Endothelial cell of umbilical vein (primary cell): ENCODE results near the gene RMDN3. TPM values are rescaled to one million over a fixed set of nuclear protein-coding genes. Genes with fewer than 3 reads are reported as not detected.

ENCODE experiments used
- BruUV-seq: library from RNA; stranded (reverse); fragments of 400-500 nt; replicated peaks from 2 replicates; lab custom pipeline; 2021; lab: Mats Ljungman, UMichigan
- CTCF ChIA-PET: fragments of 300-600, 350-600 bp; sonication (Branson Sonifier 250); formaldehyde crosslinking; loops from one replicate; lab custom pipeline; 2021; ENCODE audit warnings: antibody characterized with exemption, inconsistent platforms; lab: Charles Lee
- POLR2A ChIA-PET: fragments of 300-600, 350-600 bp; sonication (Branson Sonifier 250); formaldehyde crosslinking; loops from one replicate; lab custom pipeline; 2021; ENCODE audit warnings: antibody characterized with exemption, inconsistent platforms; lab: Charles Lee
- DNase-seq: peaks from one replicate; pipeline ENCODE4 v3.0.0-alpha.2; 2011; ENCODE audit warnings: low read depth, low spot score
- FAIRE-seq: peaks from 2 replicates; lab custom pipeline; 2011; peaks lifted over from hg19 to GRCh38; lab: Jason Lieb, UNC
- H2AFZ ChIP-seq: 2 replicates; pipeline ENCODE4 v1.6.0; 2012; ENCODE audit warnings: low read depth, low read length, control low read depth, inconsistent platforms
- H3K27ac ChIP-seq: 2 replicates; pipeline ENCODE4 v1.5.1; 2011; ENCODE audit warnings: low read depth, mild to moderate bottlenecking, control low read depth, low read length, moderate library complexity; ENCODE audit not compliant: insufficient read depth
- H3K27me3 ChIP-seq, 2 experiments: 2 replicates each; pipeline versions ENCODE4 v1.6.0 to v1.6.1; 2011; ENCODE audit warnings: low read length in 2 of 2, mixed read lengths in 1 of 2; ENCODE audit not compliant: control insufficient read depth in 2 of 2, insufficient read depth in 2 of 2
- H3K36me3 ChIP-seq, 2 experiments: 2 replicates in 1 of 2; 3 replicates in 1 of 2; pipeline ENCODE4 v1.5.1; 2011; ENCODE audit warnings: low read length in 2 of 2, mild to moderate bottlenecking in 1 of 2, moderate library complexity in 1 of 2; ENCODE audit not compliant: control insufficient read depth in 2 of 2, insufficient read depth in 2 of 2; ENCODE audit errors: extremely low read depth in 1 of 2
- H3K4me1 ChIP-seq: 3 replicates; pipeline ENCODE4 v1.5.1; 2011; ENCODE audit warnings: mild to moderate bottlenecking, low read length; ENCODE audit not compliant: control insufficient read depth, insufficient read depth; ENCODE audit errors: extremely low read depth
- H3K4me2 ChIP-seq: 2 replicates; pipeline ENCODE4 v1.6.1; 2011; ENCODE audit warnings: low read length, control low read depth, mixed read lengths; ENCODE audit not compliant: insufficient read depth
- H3K4me3 ChIP-seq, 3 experiments: fragments of 200-600 bp in 1 of 3; sonication (generic), shearing (Covaris generic) in 1 of 3; replicated peaks in 1 of 3; 2 replicates each; pipeline ENCODE4 v1.5.1; 2011 to 2016; ENCODE audit warnings: control low read depth in 3 of 3, low read length in 3 of 3, mild to moderate bottlenecking in 2 of 3, inconsistent platforms in 1 of 3, low read depth in 1 of 3, moderate library complexity in 1 of 3; ENCODE audit not compliant: insufficient read depth in 1 of 3
- H3K79me2 ChIP-seq: 2 replicates; pipeline ENCODE4 v1.6.0; 2012; ENCODE audit warnings: low read length, inconsistent platforms; ENCODE audit not compliant: control insufficient read depth, insufficient read depth
- H3K9ac ChIP-seq: replicated peaks from 2 replicates; pipeline ENCODE3; 2011; ENCODE audit warnings: low read length, control low read depth; ENCODE audit not compliant: insufficient read depth; ENCODE audit errors: extremely low read depth
- H3K9me1 ChIP-seq: replicated peaks from 3 replicates; pipeline ENCODE4 v1.6.0; 2011; ENCODE audit warnings: mild to moderate bottlenecking, low read length; ENCODE audit not compliant: control insufficient read depth, insufficient read depth; ENCODE audit errors: extremely low read depth
- H3K9me3 ChIP-seq: replicated peaks from 2 replicates; pipeline ENCODE4 v1.5.1; 2012; ENCODE audit warnings: low read length, inconsistent platforms; ENCODE audit not compliant: control insufficient read depth, insufficient read depth
- H4K20me1 ChIP-seq: replicated peaks from 2 replicates; pipeline ENCODE3; 2011; ENCODE audit warnings: mild to moderate bottlenecking, low read length; ENCODE audit not compliant: control insufficient read depth, insufficient read depth; ENCODE audit errors: extremely low read depth
- EZH2 ChIP-seq: IDR thresholded peaks from 2 replicates; pipeline ENCODE4 v1.6.1; 2012; ENCODE audit warnings: borderline replicate concordance, low read depth, mild to moderate bottlenecking, moderate library complexity, low read length, inconsistent platforms; ENCODE audit not compliant: severe bottlenecking
- FOS ChIP-seq: IDR thresholded peaks from 2 replicates; pipeline ENCODE4 v1.6.1; 2011; ENCODE audit warnings: mild to moderate bottlenecking, low read length, moderate library complexity, borderline replicate concordance; ENCODE audit not compliant: insufficient read depth
- GATA2 ChIP-seq: IDR thresholded peaks from 2 replicates; pipeline ENCODE4 v1.7.0; 2011; ENCODE audit warnings: low read depth, mild to moderate bottlenecking, moderate library complexity, mixed read lengths, low read length; ENCODE audit not compliant: insufficient read length, insufficient read depth
- JUN ChIP-seq: IDR thresholded peaks from 2 replicates; pipeline ENCODE4 v1.6.1; 2011; ENCODE audit warnings: borderline replicate concordance, low read depth; ENCODE audit not compliant: insufficient read length, insufficient read depth
- MYC ChIP-seq: IDR thresholded peaks from one replicate; pipeline ENCODE4 v1.6.1; 2011; ENCODE audit warnings: mild to moderate bottlenecking, low read depth, low read length
- POLR2A ChIP-seq: IDR thresholded peaks from 2 replicates; pipeline ENCODE4 v1.6.1; 2012; ENCODE audit warnings: low read depth, mild to moderate bottlenecking, control low read depth, low read length
- POLR2AphosphoS5 ChIP-seq: IDR thresholded peaks from 2 replicates; pipeline ENCODE4 v1.6.1; 2012; ENCODE audit warnings: low read depth, mild to moderate bottlenecking, control low read depth, low read length, moderate library complexity; ENCODE audit not compliant: insufficient read depth
- dilution Hi-C: fragments of 300-500 bp; cut with MboI; formaldehyde crosslinking; loops from one replicate; pipeline ENCODE4 v1.15.0; 2019; ENCODE audit warnings: low sequenced_read_pairs; ENCODE audit not compliant: extremely low pct_ligation_motif_present
- intact Hi-C: fragments of 100-400 bp; cut with micrococcal nuclease; formaldehyde crosslinking; loops from one replicate; pipeline ENCODE4 v1.10.0; 2022
- polyA plus RNA-seq, 4 experiments: library from polyadenylated mRNA; depleted of rRNA in 3 of 4; stranded (reverse) in 3 of 4; unstranded in 1 of 4; fragments of >200 nt; gene quantifications; 2 replicates each; pipeline versions ENCODE4 v1.2.1 to v1.2.3, GENCODE V29; 2011 to 2012; ENCODE audit warnings: missing spikeins in 1 of 4
- total RNA-seq: library from RNA; stranded (reverse); gene quantifications from 2 replicates; pipeline ENCODE4 v1.2.3, GENCODE V29; 2021
- TF ChIP-seq, protein P1 (sequence below), 2 donors: IDR thresholded peaks; 1 replicate in 1 of 2; 2 replicates in 1 of 2; pipeline ENCODE4 v1.5.1; 2011; ENCODE audit warnings: low read length in 2 of 2, mild to moderate bottlenecking in 2 of 2, moderate library complexity in 2 of 2, control low read depth in 1 of 2, inconsistent platforms in 1 of 2, low read depth in 1 of 2; ENCODE audit not compliant: insufficient read depth in 1 of 2; ENCODE audit errors: extremely low read depth in 1 of 2
- TF ChIP-seq, protein P2 (sequence below): IDR thresholded peaks from 2 replicates; pipeline ENCODE4 v1.6.1; 2011; ENCODE audit not compliant: insufficient read depth, insufficient read length

The RMDN3 gene
- total and polyA plus RNA-seq, 2 donors (not counting 3 experiments of a cell fraction or from before 2014, with no cell fraction given): 20.1 to 37.2 TPM

DNA sequence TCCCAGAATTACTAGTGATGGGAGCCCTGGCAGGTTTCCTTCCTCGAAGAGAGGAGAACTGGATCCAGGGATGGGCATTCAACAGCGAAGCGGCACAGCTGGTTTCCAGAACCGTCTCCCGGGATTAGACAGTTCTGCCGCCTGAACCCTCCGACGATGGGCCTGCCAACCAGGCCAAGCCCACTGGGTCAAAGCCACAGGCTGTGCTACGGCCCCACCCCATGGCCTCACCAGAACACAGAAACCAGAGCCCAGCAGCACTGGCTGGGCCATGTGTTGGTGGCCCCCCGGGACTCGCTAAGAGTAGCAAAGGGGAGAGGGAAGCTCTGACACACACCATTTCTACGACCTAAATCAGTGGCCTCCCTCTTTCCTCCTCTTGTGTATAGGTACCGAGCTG, 17.0 kb upstream of the RMDN3 start:
- DNase-seq (no peak), FAIRE-seq (no peak)
- H3K4me1 ChIP-seq: peaks cover 26% of the 10 kb centered on the region
- dilution Hi-C loops: no loop called here
- H3K27me3 ChIP-seq: no peaks in the 10 kb centered on the region
- TF ChIP-seq FOS (no peak), MYC (no peak), GATA2 (no peak), JUN (no peak), POLR2A (no peak), EZH2 (no peak), POLR2AphosphoS5 (no peak)
- TF ChIP-seq, protein P1, sequence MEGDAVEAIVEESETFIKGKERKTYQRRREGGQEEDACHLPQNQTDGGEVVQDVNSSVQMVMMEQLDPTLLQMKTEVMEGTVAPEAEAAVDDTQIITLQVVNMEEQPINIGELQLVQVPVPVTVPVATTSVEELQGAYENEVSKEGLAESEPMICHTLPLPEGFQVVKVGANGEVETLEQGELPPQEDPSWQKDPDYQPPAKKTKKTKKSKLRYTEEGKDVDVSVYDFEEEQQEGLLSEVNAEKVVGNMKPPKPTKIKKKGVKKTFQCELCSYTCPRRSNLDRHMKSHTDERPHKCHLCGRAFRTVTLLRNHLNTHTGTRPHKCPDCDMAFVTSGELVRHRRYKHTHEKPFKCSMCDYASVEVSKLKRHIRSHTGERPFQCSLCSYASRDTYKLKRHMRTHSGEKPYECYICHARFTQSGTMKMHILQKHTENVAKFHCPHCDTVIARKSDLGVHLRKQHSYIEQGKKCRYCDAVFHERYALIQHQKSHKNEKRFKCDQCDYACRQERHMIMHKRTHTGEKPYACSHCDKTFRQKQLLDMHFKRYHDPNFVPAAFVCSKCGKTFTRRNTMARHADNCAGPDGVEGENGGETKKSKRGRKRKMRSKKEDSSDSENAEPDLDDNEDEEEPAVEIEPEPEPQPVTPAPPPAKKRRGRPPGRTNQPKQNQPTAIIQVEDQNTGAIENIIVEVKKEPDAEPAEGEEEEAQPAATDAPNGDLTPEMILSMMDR (IDR thresholded peaks at IDR 0.05; ENCODE audit: extremely low read depth in 1 of 2, insufficient read depth in 1 of 2, low read depth in 1 of 2, low read length in 2 of 2): no peak
- TF ChIP-seq, protein P2, sequence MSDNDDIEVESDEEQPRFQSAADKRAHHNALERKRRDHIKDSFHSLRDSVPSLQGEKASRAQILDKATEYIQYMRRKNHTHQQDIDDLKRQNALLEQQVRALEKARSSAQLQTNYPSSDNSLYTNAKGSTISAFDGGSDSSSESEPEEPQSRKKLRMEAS: no peak
- no peak overlapping the region for H3K4me3 ChIP-seq
- H3K9me3 ChIP-seq: no peaks in the 10 kb centered on the region
- no peaks in the 10 kb centered on the region for H3K79me2 ChIP-seq
- peaks cover 0 to 31% of the 10 kb centered on the region in 2 experiments for H3K36me3 ChIP-seq
- H3K27ac ChIP-seq: no peak overlapping the region
- no peak overlapping the region for H3K9ac ChIP-seq
- intact Hi-C loops: no loop called here
- POLR2A ChIA-PET: no interaction called here
- no peaks in the 10 kb centered on the region for H3K9me1 ChIP-seq
- H2AFZ ChIP-seq: no peak overlapping the region
- BruUV-seq: no TSS peak
- no peak overlapping the region for H3K4me2 ChIP-seq
- CTCF ChIA-PET: interaction anchor here (1.0 to 2.0 kb wide), 4 partner anchors 11 to 86 kb away, joined by 3 to 7 read pairs (median 4); no protein-coding TSS in a partner anchor
- no peaks in the 10 kb centered on the region for H4K20me1 ChIP-seq
